ENCODE measurements around the gene RAB4A.

DNA sequence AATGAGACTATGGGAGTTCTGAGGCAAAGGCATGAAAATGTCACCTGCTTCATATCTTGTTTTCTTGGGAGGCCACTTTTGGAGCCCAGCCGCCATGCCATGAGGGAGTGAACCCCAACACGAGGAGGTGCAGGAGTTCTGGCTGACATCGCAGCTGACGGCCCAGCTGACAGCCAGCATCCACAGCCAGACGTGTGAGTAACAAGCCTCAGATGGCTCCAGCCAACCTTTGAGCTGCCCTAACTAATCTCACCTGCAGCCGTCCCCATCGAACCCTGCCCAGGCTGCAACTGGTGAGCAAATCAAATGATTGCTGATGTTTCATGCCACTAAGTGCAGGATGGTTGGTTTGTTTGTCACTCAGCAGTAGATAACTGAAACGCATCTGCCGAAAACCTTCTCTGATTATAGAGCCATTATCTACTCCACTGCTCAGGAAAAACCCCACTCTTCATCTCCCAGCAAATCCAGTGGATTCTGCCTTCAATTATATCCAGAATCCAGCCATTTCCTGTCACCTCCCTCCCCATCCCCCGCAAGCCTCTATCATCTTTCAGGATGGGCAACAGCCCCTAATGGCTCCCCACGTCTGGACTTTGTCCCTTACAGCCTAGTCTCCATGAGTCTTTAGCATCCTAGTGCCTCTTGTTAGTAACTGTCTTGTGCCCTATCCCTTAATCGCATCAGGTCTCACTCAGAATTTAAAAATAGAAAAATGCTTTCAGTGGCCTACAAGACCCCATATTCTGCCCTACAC lies 18.5 kb upstream of the RAB4A start:
- TF ChIP-seq TAF1 (IDR thresholded peaks at IDR 0.05; ENCODE audit: low read depth, low read length), result no peak
- TF ChIP-seq POLR2AphosphoS5 (IDR thresholded peaks at IDR 0.05; ENCODE audit: low read depth, low read length), result no peak
- TF ChIP-seq POLR2A (IDR thresholded peaks at IDR 0.05; ENCODE audit: low read depth, low read length), result no peak
- TF ChIP-seq SPI1 (IDR thresholded peaks at IDR 0.05; ENCODE audit: low read depth, low read length), result no peak
- TF ChIP-seq PAX5 (IDR thresholded peaks at IDR 0.05; ENCODE audit: insufficient read depth, low read length, severe bottlenecking), result no peak
- no peak for TF ChIP-seq POU2F2 (IDR thresholded peaks at IDR 0.05; ENCODE audit: low read depth, low read length)
